B cell (primary cell): ENCODE measurements around the gene C12orf54. TPM values are rescaled to one million over a fixed set of nuclear protein-coding genes. Genes with fewer than 3 reads are reported as not detected.

Source experiments
- ATAC-seq: fragments of 200-7000 bp; cut with Tn5 transposase; one replicate; pipeline ENCODE4 v1.10.0; 2021; ENCODE audit warnings: low read depth, mild to moderate bottlenecking, moderate number of reproducible peaks, moderate library complexity
- CTCF ChIA-PET: fragments of 350-600 bp; sonication (Branson Sonifier 250); formaldehyde crosslinking; loops from one replicate; lab custom pipeline; 2021; ENCODE audit warnings: antibody characterized with exemption, inconsistent platforms; lab: Charles Lee
- POLR2A ChIA-PET: fragments of 350-600 bp; sonication (Branson Sonifier 250); formaldehyde crosslinking; loops from one replicate; lab custom pipeline; 2021; ENCODE audit warnings: antibody characterized with exemption; lab: Charles Lee
- DNase-seq: peaks from one replicate; pipeline ENCODE4 v3.0.0; 2013
- H2AFZ ChIP-seq: 2 replicates; pipeline ENCODE4 v1.6.1; 2012; ENCODE audit warnings: mild to moderate bottlenecking, low read depth, low read length; ENCODE audit not compliant: insufficient read depth, poor library complexity, severe bottlenecking
- H3K27ac ChIP-seq, 2 donors: 1 replicate in 1 of 2; 2 replicates in 1 of 2; pipeline ENCODE4 v1.5.1; 2012 to 2013; ENCODE audit warnings: low read length in 2 of 2, mild to moderate bottlenecking in 2 of 2, moderate library complexity in 1 of 2
- H3K27me3 ChIP-seq, 4 experiments: fragments of 200-600 bp in 1 of 4; sonication (generic) in 1 of 4; replicated peaks in 1 of 4; 1 replicate in 2 of 4; 2 replicates in 2 of 4; pipeline versions ENCODE4 v1.6.1 to v1.7.0; 2013 to 2016; ENCODE audit warnings: low read length in 3 of 4, mild to moderate bottlenecking in 2 of 4, mixed read lengths in 1 of 4, moderate library complexity in 1 of 4; ENCODE audit not compliant: insufficient read depth in 4 of 4, control insufficient read depth in 3 of 4; ENCODE audit errors: control extremely low read depth in 1 of 4
- H3K36me3 ChIP-seq, 2 experiments: replicated peaks in 1 of 2; 1 replicate in 1 of 2; 2 replicates in 1 of 2; pipeline versions ENCODE4 v1.6.1 to v1.7.1; 2013; ENCODE audit warnings: low read length in 1 of 2; ENCODE audit not compliant: insufficient read depth in 2 of 2, control insufficient read depth in 1 of 2; ENCODE audit errors: control extremely low read depth in 1 of 2, extremely low read depth in 1 of 2
- H3K4me1 ChIP-seq, 2 donors: fragments of 200-600 bp in 1 of 2; sonication (generic) in 1 of 2; 1 replicate in 1 of 2; 2 replicates in 1 of 2; pipeline versions ENCODE4 v1.5.1 to v1.6.1; 2013 to 2017; ENCODE audit warnings: low read length in 2 of 2; ENCODE audit not compliant: control insufficient read depth in 2 of 2, insufficient read depth in 2 of 2
- H3K4me2 ChIP-seq: replicated peaks from 2 replicates; pipeline ENCODE3; 2012; ENCODE audit warnings: mild to moderate bottlenecking, low read depth, low read length; ENCODE audit not compliant: poor library complexity, severe bottlenecking
- H3K4me3 ChIP-seq, 5 experiments: fragments of 200-600 bp in 1 of 5; sonication (generic) in 1 of 5; 1 replicate in 3 of 5; 2 replicates in 2 of 5; pipeline versions ENCODE4 v1.5.1 to v1.7.0; 2011 to 2016; ENCODE audit warnings: low read length in 4 of 5, mild to moderate bottlenecking in 4 of 5, low read depth in 2 of 5, control low read depth in 1 of 5, moderate library complexity in 1 of 5; ENCODE audit not compliant: insufficient read depth in 1 of 5; ENCODE audit errors: control extremely low read depth in 1 of 5, extremely low read depth in 1 of 5
- H3K79me2 ChIP-seq: fragments of 200-600 bp; sonication (generic); one replicate; pipeline ENCODE4 v1.6.0; 2016; ENCODE audit warnings: low read length; ENCODE audit not compliant: control insufficient read depth, insufficient read depth
- H3K9ac ChIP-seq: fragments of 200-600 bp; sonication (generic); 2 replicates; pipeline ENCODE4 v1.6.1; 2017; ENCODE audit warnings: mild to moderate bottlenecking, low read length, moderate library complexity
- H3K9me3 ChIP-seq, 3 donors: one replicate each; pipeline versions ENCODE4 v1.6.1 to v1.7.1; 2013; ENCODE audit warnings: low read length in 2 of 3; ENCODE audit not compliant: control insufficient read depth in 2 of 3, insufficient read depth in 1 of 3; ENCODE audit errors: control extremely low read depth in 1 of 3
- H4K20me1 ChIP-seq: 2 replicates; pipeline ENCODE4 v1.6.0; 2012; ENCODE audit warnings: mild to moderate bottlenecking, low read length; ENCODE audit not compliant: insufficient read depth, control insufficient read depth, poor library complexity, severe bottlenecking
- H3K27ac Mint-ChIP-seq: one replicate; pipeline ENCODE4 v1.8.0; 2021; ENCODE audit warnings: mixed read lengths
- H3K27me3 Mint-ChIP-seq: one replicate; pipeline ENCODE4 v1.8.0; 2021; ENCODE audit warnings: mixed read lengths
- H3K4me1 Mint-ChIP-seq: one replicate; pipeline ENCODE4 v1.8.0; 2021; ENCODE audit warnings: mixed read lengths
- H3K4me3 Mint-ChIP-seq: one replicate; pipeline ENCODE4 v1.8.0; 2021; ENCODE audit warnings: mixed read lengths
- H3K9me3 Mint-ChIP-seq: one replicate; pipeline ENCODE4 v1.8.0; 2022; ENCODE audit warnings: mixed read lengths; ENCODE audit not compliant: insufficient read depth
- EZH2 ChIP-seq: IDR thresholded peaks from 2 replicates; pipeline ENCODE4 v1.6.1; 2012; ENCODE audit warnings: borderline replicate concordance, low read depth, mild to moderate bottlenecking, moderate library complexity, low read length; ENCODE audit not compliant: insufficient read depth, poor library complexity, severe bottlenecking
- WGBS: methylation state at CpG from one replicate; pipeline ENCODE4 v1.1.5; 2013; ENCODE audit warnings: missing lambda C conversion rate; ENCODE audit not compliant: insufficient coverage; 5-methylcytosine and 5-hydroxymethylcytosine counted together
- intact Hi-C: fragments of 100-400 bp; cut with micrococcal nuclease; formaldehyde crosslinking; loops from one replicate; pipeline ENCODE4 v1.10.0; 2022
- polyA plus RNA-seq: library from polyadenylated mRNA; depleted of rRNA; stranded (reverse); fragments of >200 nt; gene quantifications from 2 replicates; pipeline ENCODE4 v1.2.3, GENCODE V29; 2012
- total RNA-seq, 2 donors: library from RNA; stranded (reverse); fragments of 120-200 nt in 1 of 2; gene quantifications; 1 replicate in 1 of 2; 2 replicates in 1 of 2; pipeline versions ENCODE4 v1.2.3 to v1.2.4, GENCODE V29; 2013 to 2022
- TF ChIP-seq, protein P1 (sequence below): fragments of 200-600 bp; IDR thresholded peaks from one replicate; pipeline ENCODE4 v1.8.0; 2022; ENCODE audit warnings: antibody characterized with exemption, mild to moderate bottlenecking

Gene C12orf54
- total and polyA plus RNA-seq, 2 donors (not counting 1 experiment from before 2014, with no cell fraction given) = not detected

DNA sequence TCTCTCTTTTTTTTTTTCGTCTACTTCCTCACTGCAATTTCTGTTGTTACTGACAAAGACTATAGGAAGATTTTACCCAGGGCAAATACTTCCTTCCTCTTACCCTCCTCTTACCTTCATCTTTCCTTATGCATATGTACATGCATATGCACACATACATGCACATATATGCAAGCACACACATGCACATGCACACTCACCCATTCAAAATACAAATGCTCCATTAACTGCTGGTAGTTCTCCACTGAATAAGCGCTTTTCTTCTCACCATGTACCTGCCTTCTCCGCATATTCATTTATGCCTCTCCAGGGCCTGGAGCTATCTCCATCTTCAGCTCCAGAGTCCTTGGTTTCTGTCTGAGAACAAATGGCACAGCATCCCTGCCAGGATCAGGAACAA lies 632 bp downstream of the C12orf54 start:
- Mint-ChIP-seq H3K27ac (no peak overlapping the region), H3K27me3 (peaks cover 19% of the 10 kb centered on the region), H3K9me3 (peaks cover 4% of the 10 kb centered on the region), H3K4me3 (no peak overlapping the region), H3K4me1 (no peaks in the 10 kb centered on the region)
- intact Hi-C loops = no loop called here
- Histone ChIP-seq H3K27ac (no peak overlapping the region), H3K9me3 (no peaks in the 10 kb centered on the region), H3K4me2 (no peak overlapping the region), H3K27me3 (peaks cover 0 to 4% (median 1%) of the 10 kb centered on the region in 4 experiments), H3K9ac (no peak overlapping the region), H3K36me3 (no peaks in the 10 kb centered on the region), H3K4me1 (no peaks in the 10 kb centered on the region), H2AFZ (no peak overlapping the region), H3K4me3 (no peak overlapping the region), H4K20me1 (no peaks in the 10 kb centered on the region), H3K79me2 (no peaks in the 10 kb centered on the region)
- TF ChIP-seq EZH2 = no peak
- TF ChIP-seq, protein P1, sequence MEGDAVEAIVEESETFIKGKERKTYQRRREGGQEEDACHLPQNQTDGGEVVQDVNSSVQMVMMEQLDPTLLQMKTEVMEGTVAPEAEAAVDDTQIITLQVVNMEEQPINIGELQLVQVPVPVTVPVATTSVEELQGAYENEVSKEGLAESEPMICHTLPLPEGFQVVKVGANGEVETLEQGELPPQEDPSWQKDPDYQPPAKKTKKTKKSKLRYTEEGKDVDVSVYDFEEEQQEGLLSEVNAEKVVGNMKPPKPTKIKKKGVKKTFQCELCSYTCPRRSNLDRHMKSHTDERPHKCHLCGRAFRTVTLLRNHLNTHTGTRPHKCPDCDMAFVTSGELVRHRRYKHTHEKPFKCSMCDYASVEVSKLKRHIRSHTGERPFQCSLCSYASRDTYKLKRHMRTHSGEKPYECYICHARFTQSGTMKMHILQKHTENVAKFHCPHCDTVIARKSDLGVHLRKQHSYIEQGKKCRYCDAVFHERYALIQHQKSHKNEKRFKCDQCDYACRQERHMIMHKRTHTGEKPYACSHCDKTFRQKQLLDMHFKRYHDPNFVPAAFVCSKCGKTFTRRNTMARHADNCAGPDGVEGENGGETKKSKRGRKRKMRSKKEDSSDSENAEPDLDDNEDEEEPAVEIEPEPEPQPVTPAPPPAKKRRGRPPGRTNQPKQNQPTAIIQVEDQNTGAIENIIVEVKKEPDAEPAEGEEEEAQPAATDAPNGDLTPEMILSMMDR = no peak
- WGBS = no CpG with 5 or more reads among the region's 3 CpGs
- CTCF ChIA-PET = no interaction called here
- ATAC-seq (no peak), DNase-seq (no peak)
- POLR2A ChIA-PET = no interaction called here

DNA sequence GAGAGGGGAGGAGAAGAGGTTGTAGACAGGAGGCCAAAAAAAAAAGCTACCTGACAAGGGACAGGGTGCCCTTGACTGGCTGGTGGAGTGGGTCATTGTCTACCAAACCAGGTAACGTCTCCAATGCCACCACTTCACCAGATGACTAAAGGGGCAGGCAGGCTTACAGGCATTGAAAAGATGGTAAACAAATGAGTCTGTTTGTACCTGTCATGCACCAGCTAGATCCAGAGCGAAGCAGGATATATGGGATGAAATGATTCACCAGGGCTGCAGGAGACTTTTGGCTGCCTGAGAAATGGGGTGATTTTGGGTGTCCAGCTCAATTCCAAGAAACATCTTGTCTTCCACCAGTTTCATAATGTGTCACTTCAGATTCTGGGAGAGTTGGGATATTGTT lies 4.0 kb downstream of the C12orf54 start:
- H3K36me3 ChIP-seq = no peaks in the 10 kb centered on the region
- H3K4me2 ChIP-seq = no peak overlapping the region
- 83% methylated on average over 2 of the region's 2 CpGs for WGBS
- Mint-ChIP-seq H3K27ac (no peak overlapping the region), H3K4me1 (no peaks in the 10 kb centered on the region), H3K27me3 (peaks cover 26% of the 10 kb centered on the region), H3K4me3 (no peak overlapping the region), H3K9me3 (no peaks in the 10 kb centered on the region)
- H2AFZ ChIP-seq = no peak overlapping the region
- ChIA-PET CTCF (no interaction called here), POLR2A (no interaction called here)
- H4K20me1 ChIP-seq = no peaks in the 10 kb centered on the region
- no peaks in the 10 kb centered on the region for H3K4me1 ChIP-seq
- H3K9ac ChIP-seq = no peak overlapping the region
- H3K9me3 ChIP-seq = no peaks in the 10 kb centered on the region
- intact Hi-C loops = no loop called here
- H3K27ac ChIP-seq = no peak overlapping the region
- peaks cover 0 to 7% (median 2%) of the 10 kb centered on the region in 4 experiments for H3K27me3 ChIP-seq
- TF ChIP-seq, protein P1 = no peak
- TF ChIP-seq EZH2 = no peak
- no peak overlapping the region for H3K4me3 ChIP-seq
- DNase-seq = no peak
- H3K79me2 ChIP-seq = no peaks in the 10 kb centered on the region
- ATAC-seq = no peak
